ENCODE results near the gene CCDC188.

DNA sequence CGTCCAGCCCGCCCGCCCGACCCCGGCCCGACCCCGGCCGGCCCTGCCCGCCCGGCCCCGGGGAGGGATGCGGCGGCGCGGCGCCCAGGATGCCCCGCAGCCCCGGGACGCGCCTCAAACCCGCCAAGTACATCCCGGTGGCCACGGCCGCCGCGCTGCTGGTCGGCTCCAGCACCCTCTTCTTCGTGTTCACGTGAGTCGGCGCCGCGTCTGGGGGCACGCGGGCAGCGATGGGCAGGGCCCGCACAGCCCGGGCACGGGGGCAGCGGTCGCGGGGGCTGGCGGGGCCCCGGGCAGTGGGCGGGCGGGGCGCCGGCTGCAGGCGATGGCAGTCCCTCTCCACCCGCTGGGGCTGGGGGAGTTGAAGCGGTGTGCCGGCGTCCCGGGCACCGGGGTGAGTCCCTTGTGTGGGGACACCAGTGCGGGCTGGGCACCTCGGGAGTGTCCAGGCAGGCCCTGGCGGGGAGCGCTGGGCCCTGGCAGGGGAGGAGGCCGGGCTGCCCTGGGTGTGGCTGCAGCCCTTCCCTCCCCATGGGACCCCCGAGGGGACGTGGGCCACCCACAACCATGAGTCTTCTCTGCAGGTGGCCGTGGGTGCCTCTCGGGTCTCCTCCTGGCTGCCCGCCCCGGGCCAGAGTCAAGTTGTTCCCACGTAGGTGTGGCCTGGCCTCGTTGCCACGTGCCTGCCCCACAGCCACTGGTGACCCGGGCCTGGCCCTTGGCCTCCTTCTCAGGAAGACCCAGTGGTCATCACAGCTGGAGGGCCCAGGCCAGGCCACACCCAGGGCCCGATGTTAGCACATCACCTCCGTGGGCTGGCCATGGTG, 18.8 kb downstream of the CCDC188 start:
- peak; percentile 74; the same call in 1 of the 2 replicates for TF ChIP-seq EZH2phosphoT487 (IDR thresholded peaks at IDR 0.05; ENCODE audit: borderline replicate concordance, low read depth, low read length)
- TF ChIP-seq, protein P1, sequence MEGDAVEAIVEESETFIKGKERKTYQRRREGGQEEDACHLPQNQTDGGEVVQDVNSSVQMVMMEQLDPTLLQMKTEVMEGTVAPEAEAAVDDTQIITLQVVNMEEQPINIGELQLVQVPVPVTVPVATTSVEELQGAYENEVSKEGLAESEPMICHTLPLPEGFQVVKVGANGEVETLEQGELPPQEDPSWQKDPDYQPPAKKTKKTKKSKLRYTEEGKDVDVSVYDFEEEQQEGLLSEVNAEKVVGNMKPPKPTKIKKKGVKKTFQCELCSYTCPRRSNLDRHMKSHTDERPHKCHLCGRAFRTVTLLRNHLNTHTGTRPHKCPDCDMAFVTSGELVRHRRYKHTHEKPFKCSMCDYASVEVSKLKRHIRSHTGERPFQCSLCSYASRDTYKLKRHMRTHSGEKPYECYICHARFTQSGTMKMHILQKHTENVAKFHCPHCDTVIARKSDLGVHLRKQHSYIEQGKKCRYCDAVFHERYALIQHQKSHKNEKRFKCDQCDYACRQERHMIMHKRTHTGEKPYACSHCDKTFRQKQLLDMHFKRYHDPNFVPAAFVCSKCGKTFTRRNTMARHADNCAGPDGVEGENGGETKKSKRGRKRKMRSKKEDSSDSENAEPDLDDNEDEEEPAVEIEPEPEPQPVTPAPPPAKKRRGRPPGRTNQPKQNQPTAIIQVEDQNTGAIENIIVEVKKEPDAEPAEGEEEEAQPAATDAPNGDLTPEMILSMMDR (conservative IDR thresholded peaks at IDR 0.05; ENCODE audit: low read length), result no peak

Data from OCI-LY7 (cell line).